ENCODE data around the gene SMAP2.

The SMAP2 gene

GRCh38 chr1:40409467-40409866 lies 35.9 kb downstream of the SMAP2 start:
- DNase-seq: no peak
- no peak for TF ChIP-seq GATA1 (IDR thresholded peaks at IDR 0.05; ENCODE audit: low read depth, low read length)
- TF ChIP-seq POLR2A (IDR thresholded peaks at IDR 0.05; ENCODE audit: low read length): no peak

GRCh38 chr1:40411294-40411693 lies 37.8 kb downstream of the SMAP2 start:
- TF ChIP-seq POLR2A (IDR thresholded peaks at IDR 0.05; ENCODE audit: low read length): no peak
- no peak for TF ChIP-seq GATA1 (IDR thresholded peaks at IDR 0.05; ENCODE audit: low read depth, low read length)
- DNase-seq: no peak

- TF ChIP-seq GATA1 (IDR thresholded peaks at IDR 0.05; ENCODE audit: low read depth, low read length) (no peak), POLR2A (IDR thresholded peaks at IDR 0.05; ENCODE audit: low read length) (no peak)
- no peak for DNase-seq
Observed at GRCh38 chr1:40411843-40412242, 38.3 kb downstream of the SMAP2 start.

GRCh38 chr1:40413527-40414252 lies 40.2 kb downstream of the SMAP2 start:
- no peak for TF ChIP-seq GATA1 (IDR thresholded peaks at IDR 0.05; ENCODE audit: low read depth, low read length)
- TF ChIP-seq POLR2A (IDR thresholded peaks at IDR 0.05; ENCODE audit: low read length): no peak
- no peak for DNase-seq

GRCh38 chr1:40414331-40414730 lies 40.8 kb downstream of the SMAP2 start:
- no peak for DNase-seq
- TF ChIP-seq GATA1 (IDR thresholded peaks at IDR 0.05; ENCODE audit: low read depth, low read length) (no peak), POLR2A (IDR thresholded peaks at IDR 0.05; ENCODE audit: low read length) (no peak)

- no peak for TF ChIP-seq POLR2A (IDR thresholded peaks at IDR 0.05; ENCODE audit: low read length)
- no peak for TF ChIP-seq GATA1 (IDR thresholded peaks at IDR 0.05; ENCODE audit: low read depth, low read length)
- DNase-seq: no peak
Observed at GRCh38 chr1:40416709-40417108, 43.2 kb downstream of the SMAP2 start.

- no peak for DNase-seq
Observed at GRCh38 chr1:40421431-40422384, 48.2 kb downstream of the SMAP2 start.

GRCh38 chr1:40422630-40423263 lies 49.2 kb downstream of the SMAP2 start:
- no peak for TF ChIP-seq POLR2A (IDR thresholded peaks at IDR 0.05; ENCODE audit: low read length)
- TF ChIP-seq GATA1 (IDR thresholded peaks at IDR 0.05; ENCODE audit: low read depth, low read length): no peak
- no peak for DNase-seq

More at GRCh38 chr1:40421431-40422384, 48.2 kb downstream of the SMAP2 start:
- TF ChIP-seq GATA1 (IDR thresholded peaks at IDR 0.05; ENCODE audit: low read depth, low read length) (no peak), POLR2A (IDR thresholded peaks at IDR 0.05; ENCODE audit: low read length) (no peak)

GRCh38 chr1:40423264-40423642 lies 49.7 kb downstream of the SMAP2 start:
- TF ChIP-seq POLR2A (IDR thresholded peaks at IDR 0.05; ENCODE audit: low read length) (no peak), GATA1 (IDR thresholded peaks at IDR 0.05; ENCODE audit: low read depth, low read length) (no peak)
- DNase-seq: no peak

- no peak for DNase-seq
- no peak for TF ChIP-seq GATA1 (IDR thresholded peaks at IDR 0.05; ENCODE audit: low read depth, low read length)
- no peak for TF ChIP-seq POLR2A (IDR thresholded peaks at IDR 0.05; ENCODE audit: low read length)
Observed at GRCh38 chr1:40423951-40424618, 50.6 kb downstream of the SMAP2 start.

- no peak for DNase-seq
- TF ChIP-seq POLR2A (IDR thresholded peaks at IDR 0.05; ENCODE audit: low read length) (no peak), GATA1 (IDR thresholded peaks at IDR 0.05; ENCODE audit: low read depth, low read length) (no peak)
Observed at GRCh38 chr1:40425198-40425597, 51.7 kb downstream of the SMAP2 start.

- TF ChIP-seq POLR2A (IDR thresholded peaks at IDR 0.05; ENCODE audit: low read length) (no peak), GATA1 (IDR thresholded peaks at IDR 0.05; ENCODE audit: low read depth, low read length) (no peak)
- no peak for DNase-seq
Observed at GRCh38 chr1:40431385-40431784, 57.9 kb downstream of the SMAP2 start.

- DNase-seq: no peak
- TF ChIP-seq GATA1 (IDR thresholded peaks at IDR 0.05; ENCODE audit: low read depth, low read length): no peak
- no peak for TF ChIP-seq POLR2A (IDR thresholded peaks at IDR 0.05; ENCODE audit: low read length)
Observed at GRCh38 chr1:40432644-40433390, 59.3 kb downstream of the SMAP2 start.

All from erythroblast (primary cell).